K562 (cell line): ENCODE measurements around the gene PTTG1IP.

Source experiments
- CTCF ChIP-seq, 3 experiments: IDR thresholded peaks in 2 of 3; conservative IDR thresholded peaks in 1 of 3; 2 replicates each; pipeline ENCODE4 v1.5.1; 2011 to 2012; ENCODE audit warnings: low read length in 3 of 3, mild to moderate bottlenecking in 3 of 3, control low read depth in 2 of 3, improper control_type of control experiment in 1 of 3, inconsistent platforms in 1 of 3, low read depth in 1 of 3, mixed read lengths in 1 of 3, moderate library complexity in 1 of 3; ENCODE audit not compliant: insufficient read depth in 2 of 3
- E2F1 ChIP-seq: sonication (generic); formaldehyde crosslinking; IDR thresholded peaks from 2 replicates; pipeline ENCODE4 v1.8.1; 2023; ENCODE audit warnings: mild to moderate bottlenecking, missing genetic modification reagents, moderate library complexity
- EP300 ChIP-seq: IDR thresholded peaks from 2 replicates; pipeline ENCODE4 v1.6.1; 2012; ENCODE audit warnings: low read length, improper control_type of control experiment
- JUNB ChIP-seq: fragments of 450-650 bp; formaldehyde crosslinking; conservative IDR thresholded peaks from 2 replicates; pipeline ENCODE4 v1.4.0; 2020; ENCODE audit warnings: mild to moderate bottlenecking
- MYC ChIP-seq, 2 experiments: fragments of 250-450 bp in 1 of 2; sonication (Bioruptor Pico) in 1 of 2; IDR thresholded peaks; 2 replicates each; pipeline versions ENCODE4 v1.5.1 to v1.6.1; 2012 to 2021; ENCODE audit warnings: low read depth in 2 of 2, borderline replicate concordance in 1 of 2, improper control_type of control experiment in 1 of 2, low read length in 1 of 2, mild to moderate bottlenecking in 1 of 2, moderate library complexity in 1 of 2
- PKNOX1 ChIP-seq: fragments of 450-650 bp; IDR thresholded peaks from 2 replicates; pipeline ENCODE4 v1.6.1; 2016
- STAT5B ChIP-seq: fragments of 250-450 bp; sonication (Bioruptor Pico); IDR thresholded peaks from 2 replicates; pipeline ENCODE4 v1.8.0; 2021; ENCODE audit warnings: mild to moderate bottlenecking, inconsistent platforms
- ZFP36 ChIP-seq: fragments of 150-350 bp; IDR thresholded peaks from 2 replicates; pipeline ENCODE4 v1.6.1; 2018; ENCODE audit warnings: low read length, low read depth; ENCODE audit not compliant: partially characterized antibody
- ZNF785 ChIP-seq: fragments of 250-450 bp; sonication (Bioruptor Pico); IDR thresholded peaks from 2 replicates; pipeline ENCODE4 v1.4.0; 2020; ENCODE audit warnings: mild to moderate bottlenecking

- TF ChIP-seq MYC (IDR thresholded peaks at IDR 0.05; ENCODE audit: low read depth, low read length), result no peak
- TF ChIP-seq MYC (CRISPR knock-in tag; IDR thresholded peaks at IDR 0.05; ENCODE audit: borderline replicate concordance, low read depth), result no peak
- no peak for TF ChIP-seq CTCF (IDR thresholded peaks at IDR 0.05 in 2 of 3, conservative IDR thresholded peaks at IDR 0.05 in 1 of 3; ENCODE audit: insufficient read depth in 2 of 3, low read depth in 1 of 3, low read length in 3 of 3)
- no peak for TF ChIP-seq PKNOX1
- TF ChIP-seq JUNB (CRISPR knock-in tag), result no peak
- no peak for TF ChIP-seq E2F1 (CRISPR knock-in tag)
- TF ChIP-seq EP300, result no peak
- TF ChIP-seq ZFP36, result no peak
- no peak for TF ChIP-seq ZNF785
- TF ChIP-seq STAT5B, result no peak
Measured at GRCh38 chr21:44918581-44919033, 45.1 kb upstream of the PTTG1IP start.
